Activated naive CD8-positive, alpha-beta T cell treated with anti-CD3 and anti-CD28 coated beads, Interleukin-2, amount 10 ng/mL, durations not matched to agents 7 days and 5 days (primary cell): ENCODE measurements around the gene UBE2D2. TPM values are rescaled to one million over a fixed set of nuclear protein-coding genes. Genes with fewer than 3 reads are reported as not detected.
"Not testable (repeated sequence)": the region's sequence is repeated elsewhere in the genome, so short reads cannot be mapped to it uniquely, and the experiment has no call there.

ENCODE experiments used
- ATAC-seq: fragments of 150-1000 bp; cut with Tn5 transposase; one replicate; pipeline ENCODE4 v1.10.0; 2021; ENCODE audit warnings: low read depth, moderate library complexity
- POLR2A ChIA-PET: fragments of 350-600 bp; sonication (Branson Sonifier 250); formaldehyde crosslinking; loops from one replicate; lab custom pipeline; 2021; ENCODE audit warnings: antibody characterized with exemption; lab: Charles Lee
- DNase-seq: peaks from one replicate; pipeline ENCODE4 v3.0.0; 2021
- H3K27ac Mint-ChIP-seq: one replicate; pipeline ENCODE4 v1.8.0; 2022; ENCODE audit warnings: mild to moderate bottlenecking, mixed read lengths
- H3K27me3 Mint-ChIP-seq: one replicate; pipeline ENCODE4 v1.8.0; 2022; ENCODE audit warnings: mild to moderate bottlenecking, moderate library complexity, mixed read lengths
- H3K36me3 Mint-ChIP-seq: one replicate; pipeline ENCODE4 v1.8.0; 2021; ENCODE audit warnings: mild to moderate bottlenecking, mixed read lengths
- H3K4me1 Mint-ChIP-seq: one replicate; pipeline ENCODE4 v1.8.0; 2021; ENCODE audit warnings: mixed read lengths
- H3K4me3 Mint-ChIP-seq: one replicate; pipeline ENCODE4 v1.8.0; 2022; ENCODE audit warnings: mild to moderate bottlenecking, moderate library complexity, mixed read lengths
- H3K9me3 Mint-ChIP-seq: one replicate; pipeline ENCODE4 v1.8.0; 2021; ENCODE audit warnings: mixed read lengths
- total RNA-seq, 2 experiments: library from RNA; stranded (reverse); gene quantifications; one replicate each; pipeline ENCODE4 v1.2.3, GENCODE V29; 2021

UBE2D2 gene
- 100 to 1,000 TPM; 200 to 217 TPM for total RNA-seq

DNA sequence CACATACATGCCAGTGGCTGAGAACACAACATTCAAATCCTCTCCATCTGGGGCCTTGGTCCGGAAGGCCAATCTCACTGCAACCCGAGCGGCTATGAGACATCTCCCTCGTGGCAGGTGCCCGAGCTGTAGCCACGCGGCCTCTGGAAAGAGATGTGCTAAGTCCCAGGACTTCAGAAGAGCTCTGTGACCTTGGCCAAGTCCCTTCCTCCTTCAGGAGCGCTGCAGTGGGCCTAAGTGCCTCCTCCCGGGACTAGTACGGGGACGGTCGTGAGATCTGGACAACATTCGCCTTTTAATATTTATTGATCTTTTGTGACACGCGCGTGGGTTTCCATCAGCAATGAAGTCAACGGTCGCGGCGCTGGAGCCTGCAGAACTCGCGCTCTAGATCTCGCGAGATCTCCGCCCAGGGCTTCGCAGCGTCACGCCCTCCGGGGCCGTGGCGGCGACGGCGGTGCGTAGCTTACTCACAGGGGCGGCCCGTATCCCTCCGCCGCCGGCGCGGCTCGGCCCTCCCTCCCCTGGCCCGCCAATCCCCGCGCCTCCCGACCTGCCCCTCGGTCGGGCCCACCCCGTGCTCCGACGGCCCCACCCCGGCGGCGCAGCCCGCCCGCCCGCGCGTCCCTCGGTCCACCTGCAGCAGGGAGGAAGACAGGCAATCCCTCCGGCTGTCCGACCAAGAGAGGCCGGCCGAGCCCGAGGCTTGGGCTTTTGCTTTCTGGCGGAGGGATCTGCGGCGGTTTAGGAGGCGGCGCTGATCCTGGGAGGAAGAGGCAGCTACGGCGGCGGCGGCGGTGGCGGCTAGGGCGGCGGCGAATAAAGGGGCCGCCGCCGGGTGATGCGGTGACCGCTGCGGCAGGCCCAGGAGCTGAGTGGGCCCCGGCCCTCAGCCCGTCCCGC, at the start of gene UBE2D2:
UBE2D2 (plus strand) TSS at position 588 of the 903 bp plus-strand sequence. CDS start 453 bp downstream, outside the sequence.
- Mint-ChIP-seq H3K36me3 (peaks cover 8% of the 10 kb centered on the region), H3K4me1 (peaks cover 29% of the 10 kb centered on the region), H3K9me3 (no peaks in the 10 kb centered on the region), H3K27me3 (no peaks in the 10 kb centered on the region), H3K27ac (peak within 1 kb of the TSS; percentile 98), H3K4me3 (peak within 1 kb of the TSS; percentile 100)
- POLR2A ChIA-PET, result interaction anchor here (0.6 to 3.1 kb wide), 26 partner anchors 9 to 363 kb away, joined by 3 to 33 read pairs (median 4); partner anchors contain the start of genes CXXC5, DNAJC18, MATR3 and SIL1
- peak; percentile 99 for DNase-seq
- peak; percentile 85 for ATAC-seq

DNA sequence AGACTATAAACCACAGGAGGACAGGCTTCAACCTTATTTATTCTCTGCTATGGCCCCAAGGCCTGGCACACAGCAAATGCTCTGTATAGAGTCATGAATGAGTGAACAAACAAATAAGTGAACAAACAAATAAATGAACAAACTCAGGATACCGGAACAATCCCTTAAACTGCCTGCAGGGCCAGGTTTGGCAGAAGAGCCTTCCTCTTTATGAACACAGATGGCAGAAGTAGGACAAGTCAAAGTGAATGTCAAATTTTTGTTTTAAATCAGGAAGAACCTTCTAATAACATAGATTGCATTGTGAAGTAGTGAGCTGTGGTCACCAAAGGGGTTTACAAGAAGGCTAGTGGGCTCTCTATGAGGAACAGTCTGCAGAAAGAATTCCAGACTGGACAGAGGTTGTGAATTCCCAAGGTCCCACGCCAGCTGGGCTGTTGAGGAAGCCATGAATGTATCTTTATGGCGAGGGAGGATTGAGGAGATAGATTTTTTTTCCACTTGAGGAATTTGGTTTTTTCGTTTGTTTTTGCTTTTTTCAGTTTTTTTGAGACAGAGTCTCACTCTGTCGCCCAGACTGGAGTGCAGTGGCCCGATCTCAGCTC, 48.3 kb upstream of the UBE2D2 start:
- Mint-ChIP-seq H3K27me3 (peaks cover 10% of the 10 kb centered on the region), H3K36me3 (no peaks in the 10 kb centered on the region), H3K4me1 (peaks cover 37% of the 10 kb centered on the region), H3K27ac (no peak overlapping the region), H3K9me3 (no peaks in the 10 kb centered on the region), H3K4me3 (no peak overlapping the region)
- ATAC-seq (no peak), DNase-seq (no peak)
- POLR2A ChIA-PET, result interaction anchor here (0.9 to 2.9 kb wide), 5 partner anchors 74 to 97 kb away, joined by 3 to 21 read pairs (median 4); partner anchors contain the start of gene DNAJC18

DNA sequence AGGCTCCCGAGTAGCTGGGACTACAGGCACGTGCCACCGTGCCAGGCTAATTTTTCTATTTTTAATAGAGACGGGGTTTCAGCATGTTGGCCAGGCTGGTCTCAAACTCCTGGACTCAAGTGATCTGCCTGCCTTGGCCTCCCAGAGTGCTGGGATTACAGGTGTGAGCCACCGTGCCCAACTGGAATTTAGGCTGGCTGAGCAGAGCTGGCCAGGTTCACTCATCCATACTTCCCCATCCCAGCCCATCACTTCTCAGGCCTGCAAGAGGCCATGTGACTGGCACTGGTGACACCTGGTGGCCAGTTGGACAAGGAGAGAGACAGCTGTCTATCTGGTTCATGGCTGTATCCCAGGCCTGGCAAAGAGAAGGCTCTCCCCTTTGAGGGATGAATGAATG, 47.7 kb upstream of the UBE2D2 start:
- POLR2A ChIA-PET, result interaction anchor here (0.6 to 2.9 kb wide), 5 partner anchors 75 to 200 kb away, joined by 3 to 21 read pairs (median 4); no protein-coding TSS in a partner anchor
- not testable (repeated sequence) for H3K4me3 Mint-ChIP-seq, H3K27me3 Mint-ChIP-seq, H3K27ac Mint-ChIP-seq, H3K36me3 Mint-ChIP-seq, H3K9me3 Mint-ChIP-seq
- peak; percentile 57 for ATAC-seq
- peaks cover 41% of the 10 kb centered on the region for H3K4me1 Mint-ChIP-seq
- DNase-seq, result peak; percentile 75

DNA sequence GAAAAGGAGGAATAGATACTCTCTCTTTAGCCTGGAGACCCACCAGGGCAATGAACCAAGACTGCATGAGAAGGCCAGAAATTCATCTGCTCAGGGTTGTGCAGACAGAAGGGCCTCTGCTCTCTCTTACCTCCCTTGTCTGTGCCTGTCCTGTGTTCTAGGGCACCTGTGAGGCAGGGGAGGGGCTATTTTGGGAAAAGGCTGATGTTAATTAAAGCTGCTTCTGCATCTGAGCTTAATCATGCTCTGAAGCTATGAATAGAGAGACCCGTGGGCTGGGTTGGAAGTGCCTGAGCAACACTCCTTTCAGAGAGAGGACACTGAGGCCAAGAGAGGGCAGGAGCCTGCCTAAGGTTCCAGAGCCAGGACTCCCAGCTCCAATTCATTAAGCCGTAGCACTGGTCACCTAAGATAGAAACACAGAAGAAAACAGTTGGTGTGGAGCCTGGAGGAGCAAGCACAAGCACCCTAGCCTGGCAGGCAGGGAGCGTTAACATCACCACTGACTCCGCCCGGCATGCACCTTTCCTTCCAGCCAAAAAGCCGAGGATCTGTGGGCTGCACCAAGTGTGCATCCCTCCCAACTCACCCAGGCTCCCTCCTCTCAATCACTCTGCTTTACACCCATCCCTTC, 47.2 kb upstream of the UBE2D2 start:
- no peaks in the 10 kb centered on the region for H3K9me3 Mint-ChIP-seq
- no peak for DNase-seq
- H3K4me1 Mint-ChIP-seq, result peaks cover 44% of the 10 kb centered on the region
- H3K27me3 Mint-ChIP-seq, result peaks cover 5% of the 10 kb centered on the region
- H3K27ac Mint-ChIP-seq, result no peak overlapping the region
- no peaks in the 10 kb centered on the region for H3K36me3 Mint-ChIP-seq
- POLR2A ChIA-PET, result interaction anchor here (0.6 to 2.9 kb wide), 6 partner anchors 56 to 200 kb away, joined by 3 to 21 read pairs (median 4); no protein-coding TSS in a partner anchor
- no peak for ATAC-seq
- no peak overlapping the region for H3K4me3 Mint-ChIP-seq

DNA sequence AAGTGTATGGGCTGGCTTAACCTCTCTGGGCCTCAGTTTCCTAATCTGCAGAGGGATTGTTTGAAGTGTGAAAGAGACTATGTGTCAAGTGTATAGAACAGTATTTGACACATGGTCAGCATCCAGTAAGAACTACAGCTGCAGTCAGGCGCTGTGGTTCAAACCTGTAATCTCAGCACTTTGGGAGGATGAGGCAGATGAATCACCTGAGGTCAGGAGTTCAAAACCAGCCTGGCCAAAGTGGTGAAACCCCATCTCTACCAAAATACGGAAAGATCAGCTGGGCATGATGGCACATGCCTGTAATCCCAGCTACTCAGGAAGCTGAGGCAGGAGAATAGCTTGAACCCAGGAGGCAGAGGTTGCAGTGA, 46.7 kb upstream of the UBE2D2 start:
- ATAC-seq, result no peak
- Mint-ChIP-seq H3K4me3 (no peak overlapping the region), H3K36me3 (no peaks in the 10 kb centered on the region), H3K27ac (no peak overlapping the region), H3K4me1 (peaks cover 45% of the 10 kb centered on the region), H3K9me3 (no peaks in the 10 kb centered on the region), H3K27me3 (peaks cover 6% of the 10 kb centered on the region)
- POLR2A ChIA-PET, result interaction anchor here (1.0 to 1.5 kb wide), 2 partner anchors 57 to 98 kb away, joined by 3 to 7 read pairs; no protein-coding TSS in a partner anchor
- DNase-seq, result no peak

DNA sequence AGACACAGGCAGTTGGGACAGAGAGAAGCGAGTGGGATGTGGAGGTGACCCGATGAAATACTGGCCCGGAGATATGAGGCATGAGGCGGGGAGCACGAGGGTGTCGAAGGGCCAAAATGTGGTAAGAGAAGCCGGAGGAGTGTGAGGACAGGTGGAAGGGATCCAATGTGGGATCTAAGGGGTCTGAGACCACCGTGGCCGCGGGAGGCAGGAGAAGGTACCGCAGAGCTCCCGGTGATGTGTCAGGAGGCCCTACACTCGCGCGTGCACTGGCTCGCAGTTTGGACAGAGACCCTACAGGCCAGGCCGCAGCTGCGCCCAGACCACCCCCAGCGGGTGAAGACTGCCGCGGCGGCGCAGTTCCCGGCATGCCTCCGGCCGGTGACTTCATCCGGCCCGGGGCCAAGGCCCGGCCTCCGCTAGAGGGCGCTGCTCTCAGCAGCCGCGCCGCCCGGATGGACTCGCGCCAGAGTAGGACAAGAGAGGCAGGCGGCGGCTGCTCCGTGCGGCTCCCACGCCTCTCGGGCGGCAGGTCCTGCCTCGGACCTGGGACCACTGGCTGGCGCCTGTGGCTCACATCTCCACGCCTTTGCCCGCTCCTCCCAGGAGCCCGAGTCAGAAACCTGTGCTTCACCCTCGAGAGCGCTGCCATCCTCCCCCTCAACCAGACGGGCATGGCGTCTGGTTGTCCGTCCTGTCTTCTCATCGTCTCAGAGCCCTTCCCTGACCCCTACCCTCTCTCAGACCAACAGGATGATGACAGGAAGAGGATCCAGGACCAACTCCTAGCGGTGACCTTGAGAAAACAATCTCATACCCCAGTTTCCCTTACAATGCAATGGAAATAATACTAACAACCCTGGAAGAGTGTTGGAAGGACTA, 43.2 kb upstream of the UBE2D2 start:
- POLR2A ChIA-PET, result interaction anchor here (0.7 to 1.9 kb wide), 4 partner anchors 35 to 224 kb away, joined by 3 to 8 read pairs (median 4); partner anchors contain the start of genes DNAJC18, MATR3, STING1 and UBE2D2
- Mint-ChIP-seq H3K27ac (peak overlapping the region; percentile 94), H3K27me3 (peaks cover 2% of the 10 kb centered on the region), H3K4me1 (peaks cover 20% of the 10 kb centered on the region), H3K4me3 (peak overlapping the region; percentile 84), H3K36me3 (no peaks in the 10 kb centered on the region), H3K9me3 (no peaks in the 10 kb centered on the region)
- ATAC-seq, result peak; percentile 97
- DNase-seq, result peak; percentile 97

DNA sequence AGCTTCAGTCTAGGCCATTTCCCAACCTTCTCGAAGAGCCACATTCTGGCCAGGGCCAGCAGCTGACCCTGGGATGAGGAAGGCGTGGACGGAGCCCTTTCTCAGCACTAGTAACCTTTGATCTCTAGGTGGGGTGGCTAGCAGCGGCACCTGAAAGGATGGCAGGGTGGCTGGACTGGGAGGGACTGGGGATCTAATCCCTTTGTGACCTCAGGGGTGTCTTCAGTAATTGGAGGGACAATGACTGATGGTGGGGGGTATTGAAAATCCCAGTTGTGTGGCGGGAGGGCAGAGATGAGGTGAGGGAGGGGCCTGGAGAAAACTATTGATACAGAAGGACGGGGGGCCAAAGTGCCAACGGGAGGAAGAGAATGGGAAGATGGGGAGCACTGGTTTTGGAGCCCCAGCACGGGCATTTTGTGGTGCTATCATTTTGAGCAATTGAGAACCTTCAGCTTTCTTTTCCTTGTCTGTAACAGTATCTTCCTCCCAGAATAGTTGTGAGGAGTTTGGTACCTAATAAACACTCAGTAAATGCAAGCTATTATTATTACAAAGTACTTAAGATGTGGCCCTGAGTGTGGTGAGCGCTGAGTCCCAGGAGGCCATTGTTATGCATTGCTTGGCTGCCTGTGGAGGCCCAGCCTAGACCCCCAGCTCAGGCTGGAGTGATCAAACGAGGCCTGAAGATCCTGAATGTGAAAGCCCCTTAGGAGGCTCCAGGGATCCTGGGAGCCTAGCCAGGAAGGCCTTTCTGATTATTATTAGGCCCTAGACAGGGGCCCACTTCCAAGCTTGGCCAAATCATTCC, 37.3 kb upstream of the UBE2D2 start:
- POLR2A ChIA-PET, result no interaction called here
- Mint-ChIP-seq H3K27me3 (peaks cover 4% of the 10 kb centered on the region), H3K27ac (no peak overlapping the region), H3K36me3 (no peaks in the 10 kb centered on the region), H3K4me1 (peaks cover 2% of the 10 kb centered on the region), H3K9me3 (no peaks in the 10 kb centered on the region), H3K4me3 (no peak overlapping the region)
- ATAC-seq (no peak), DNase-seq (no peak)

- DNase-seq (no peak), ATAC-seq (no peak)
- POLR2A ChIA-PET, result no interaction called here
- no peak overlapping the region for H3K27ac Mint-ChIP-seq
- no peaks in the 10 kb centered on the region for H3K36me3 Mint-ChIP-seq
- H3K4me3 Mint-ChIP-seq, result no peak overlapping the region
- no peaks in the 10 kb centered on the region for H3K9me3 Mint-ChIP-seq
- peaks cover 4% of the 10 kb centered on the region for H3K27me3 Mint-ChIP-seq
- H3K4me1 Mint-ChIP-seq, result no peaks in the 10 kb centered on the region
These were observed 36.7 kb upstream of the UBE2D2 start for GRCh38 chr5:139524446-139524845.

DNA sequence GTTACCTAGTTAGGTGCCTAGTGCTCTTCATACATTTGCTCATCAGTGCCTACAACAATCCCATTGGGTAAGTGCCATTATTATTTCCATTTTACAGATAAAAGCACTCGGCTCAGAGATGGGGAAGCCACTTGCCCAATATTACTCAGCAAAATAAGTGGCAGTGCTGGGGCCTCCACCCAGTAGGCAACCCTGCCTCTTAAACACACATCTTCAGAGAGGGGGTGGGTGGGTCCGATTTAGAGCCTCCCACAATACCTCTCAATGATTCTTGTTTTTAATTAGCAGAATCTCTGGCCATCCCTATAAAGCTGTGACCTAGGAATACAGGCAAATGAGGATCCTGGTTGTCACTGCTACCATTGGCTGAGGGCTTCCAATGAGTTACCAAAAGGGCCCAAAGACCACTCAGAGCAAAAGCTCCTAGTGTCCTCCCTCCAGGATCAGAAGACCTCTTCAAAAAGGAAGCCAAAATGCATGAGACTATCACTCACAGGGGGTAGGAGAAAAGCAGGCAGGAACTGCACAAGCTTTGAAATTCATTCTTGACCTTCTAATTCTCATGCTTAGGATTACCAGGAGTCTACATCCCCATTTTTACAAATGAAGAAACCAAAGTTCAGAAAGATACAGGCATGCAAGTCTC, 36.1 kb upstream of the UBE2D2 start:
- no peaks in the 10 kb centered on the region for H3K4me1 Mint-ChIP-seq

GRCh38 chr5:139525586-139526308, 35.4 kb upstream of the UBE2D2 start:
- H3K9me3 Mint-ChIP-seq, H3K27ac Mint-ChIP-seq, H3K36me3 Mint-ChIP-seq, POLR2A ChIA-PET, H3K27me3 Mint-ChIP-seq, H3K4me3 Mint-ChIP-seq, ATAC-seq, DNase-seq, H3K4me1 Mint-ChIP-seq: not testable (repeated sequence)

More for the DNA sequence above, 36.1 kb upstream of the UBE2D2 start:
- no peaks in the 10 kb centered on the region for H3K9me3 Mint-ChIP-seq
- DNase-seq (no peak), ATAC-seq (no peak)
- H3K27me3 Mint-ChIP-seq, result peaks cover 2% of the 10 kb centered on the region
- no peak overlapping the region for H3K4me3 Mint-ChIP-seq
- no peak overlapping the region for H3K27ac Mint-ChIP-seq
- H3K36me3 Mint-ChIP-seq, result no peaks in the 10 kb centered on the region
- POLR2A ChIA-PET, result no interaction called here
